ENCODE results near the gene CADPS.

CADPS gene

GRCh38 chr3:62602987-62603386 is 272.2 kb downstream of the CADPS start:
- Histone ChIP-seq H3K36me3 (ENCODE audit: control insufficient read depth, insufficient read depth, low read length) (no peaks in the 10 kb centered on the region), H3K27me3 (replicated peaks; ENCODE audit: control insufficient read depth, insufficient read depth, low read length) (no peaks in the 10 kb centered on the region), H3K4me3 (replicated peaks; ENCODE audit: low read depth, low read length) (no peak overlapping the region)
- no peak for TF ChIP-seq CTCF (IDR thresholded peaks at IDR 0.05; ENCODE audit: insufficient read depth, low read length, poor library complexity, severe bottlenecking)
- DNase-seq (ENCODE audit: extremely low read depth, insufficient read length): no peak

- Histone ChIP-seq H3K36me3 (ENCODE audit: control insufficient read depth, insufficient read depth, low read length) (no peaks in the 10 kb centered on the region), H3K4me3 (replicated peaks; ENCODE audit: low read depth, low read length) (no peak overlapping the region), H3K27me3 (replicated peaks; ENCODE audit: control insufficient read depth, insufficient read depth, low read length) (no peaks in the 10 kb centered on the region)
- TF ChIP-seq CTCF (IDR thresholded peaks at IDR 0.05; ENCODE audit: insufficient read depth, low read length, poor library complexity, severe bottlenecking): no peak
- no peak for DNase-seq (ENCODE audit: extremely low read depth, insufficient read length)
Measured at GRCh38 chr3:62602129-62602770, 273.0 kb downstream of the CADPS start.

GRCh38 chr3:62601238-62602070 is 273.8 kb downstream of the CADPS start:
- no peaks in the 10 kb centered on the region for H3K36me3 ChIP-seq (ENCODE audit: control insufficient read depth, insufficient read depth, low read length)
- DNase-seq (ENCODE audit: extremely low read depth, insufficient read length): no peak
- H3K4me3 ChIP-seq (replicated peaks; ENCODE audit: low read depth, low read length): no peak overlapping the region
- H3K27me3 ChIP-seq (replicated peaks; ENCODE audit: control insufficient read depth, insufficient read depth, low read length): no peaks in the 10 kb centered on the region
- TF ChIP-seq CTCF (IDR thresholded peaks at IDR 0.05; ENCODE audit: insufficient read depth, low read length, poor library complexity, severe bottlenecking): no peak

- TF ChIP-seq CTCF (IDR thresholded peaks at IDR 0.05; ENCODE audit: insufficient read depth, low read length, poor library complexity, severe bottlenecking): no peak
- H3K4me3 ChIP-seq (replicated peaks; ENCODE audit: low read depth, low read length): no peak overlapping the region
- no peak for DNase-seq (ENCODE audit: extremely low read depth, insufficient read length)
- H3K36me3 ChIP-seq (ENCODE audit: control insufficient read depth, insufficient read depth, low read length): no peaks in the 10 kb centered on the region
- no peaks in the 10 kb centered on the region for H3K27me3 ChIP-seq (replicated peaks; ENCODE audit: control insufficient read depth, insufficient read depth, low read length)
Measured at GRCh38 chr3:62600033-62600432, 275.2 kb downstream of the CADPS start.

GRCh38 chr3:62597491-62597890 is 277.7 kb downstream of the CADPS start:
- Histone ChIP-seq H3K36me3 (ENCODE audit: control insufficient read depth, insufficient read depth, low read length) (no peaks in the 10 kb centered on the region), H3K4me3 (replicated peaks; ENCODE audit: low read depth, low read length) (no peak overlapping the region), H3K27me3 (replicated peaks; ENCODE audit: control insufficient read depth, insufficient read depth, low read length) (no peaks in the 10 kb centered on the region)
- TF ChIP-seq CTCF (IDR thresholded peaks at IDR 0.05; ENCODE audit: insufficient read depth, low read length, poor library complexity, severe bottlenecking): no peak
- no peak for DNase-seq (ENCODE audit: extremely low read depth, insufficient read length)

All from GM06990 (cell line).